Activated CD4-positive, CD25-positive, alpha-beta regulatory T cell treated with anti-CD3 and anti-CD28 coated beads, Interleukin-2, amount 50 U/mL, for 24 hours (primary cell): Measurements from ENCODE around the gene TSC1.
A peak's percentile ranks its signal among the peaks of the same experiment; 100 is the strongest.

ENCODE experiments used
- ATAC-seq, 2 donors: fragments of 150-1000 bp; cut with Tn5 transposase; one replicate each; pipeline ENCODE4 v1.10.0; 2021; ENCODE audit warnings: mild to moderate bottlenecking in 1 of 2, moderate library complexity in 1 of 2

TSC1 gene

DNA sequence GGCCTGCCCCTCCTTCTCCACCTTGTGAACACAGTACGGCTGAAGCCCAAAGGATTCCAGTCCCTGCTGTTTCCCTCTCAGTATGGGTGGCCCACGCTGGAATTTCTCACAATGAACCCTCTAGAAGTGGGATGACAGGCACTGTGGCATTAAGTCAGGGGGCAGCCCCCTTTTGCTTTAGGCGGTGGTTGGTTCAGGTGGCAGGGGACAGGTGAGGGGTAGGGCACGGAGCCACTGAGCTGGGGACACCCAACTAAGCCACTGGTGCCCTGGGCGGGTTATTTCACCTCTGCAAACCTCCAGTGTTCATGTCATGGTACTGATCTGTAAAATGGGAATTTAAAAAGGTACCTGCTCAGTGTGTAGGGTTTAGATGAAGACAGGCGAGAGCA is 58.1 kb downstream of the TSC1 start:
- ATAC-seq: no peak

DNA sequence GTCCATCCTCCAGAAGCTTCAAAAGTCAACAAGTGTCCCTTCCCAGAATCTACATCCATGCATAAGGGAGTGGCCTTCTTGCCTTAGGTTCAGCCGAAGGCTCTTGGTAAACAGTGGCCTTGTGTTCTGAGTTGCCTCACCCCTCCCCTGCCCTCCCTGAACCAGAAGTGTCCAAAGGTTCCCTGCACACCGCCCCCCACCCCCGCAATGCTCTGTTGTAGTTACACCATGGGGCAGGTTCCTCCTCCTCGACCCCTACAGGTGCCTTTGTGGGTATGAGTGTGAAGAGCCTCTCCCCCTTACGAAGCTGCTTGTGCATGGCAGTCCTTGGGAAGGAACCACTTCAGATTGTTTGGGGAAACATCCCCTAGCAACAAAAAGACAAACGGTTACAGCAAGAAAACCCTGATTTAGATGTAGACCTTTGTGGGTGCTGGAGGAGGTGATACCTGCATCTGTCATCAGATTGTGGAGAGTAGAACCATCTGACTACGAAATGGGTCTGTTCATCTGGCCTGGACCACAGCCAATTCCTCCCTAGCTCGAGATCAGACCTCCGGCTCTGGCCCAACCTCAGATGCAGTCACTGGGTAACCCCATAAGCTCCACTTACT is 58.6 kb downstream of the TSC1 start:
- no peak for ATAC-seq

DNA sequence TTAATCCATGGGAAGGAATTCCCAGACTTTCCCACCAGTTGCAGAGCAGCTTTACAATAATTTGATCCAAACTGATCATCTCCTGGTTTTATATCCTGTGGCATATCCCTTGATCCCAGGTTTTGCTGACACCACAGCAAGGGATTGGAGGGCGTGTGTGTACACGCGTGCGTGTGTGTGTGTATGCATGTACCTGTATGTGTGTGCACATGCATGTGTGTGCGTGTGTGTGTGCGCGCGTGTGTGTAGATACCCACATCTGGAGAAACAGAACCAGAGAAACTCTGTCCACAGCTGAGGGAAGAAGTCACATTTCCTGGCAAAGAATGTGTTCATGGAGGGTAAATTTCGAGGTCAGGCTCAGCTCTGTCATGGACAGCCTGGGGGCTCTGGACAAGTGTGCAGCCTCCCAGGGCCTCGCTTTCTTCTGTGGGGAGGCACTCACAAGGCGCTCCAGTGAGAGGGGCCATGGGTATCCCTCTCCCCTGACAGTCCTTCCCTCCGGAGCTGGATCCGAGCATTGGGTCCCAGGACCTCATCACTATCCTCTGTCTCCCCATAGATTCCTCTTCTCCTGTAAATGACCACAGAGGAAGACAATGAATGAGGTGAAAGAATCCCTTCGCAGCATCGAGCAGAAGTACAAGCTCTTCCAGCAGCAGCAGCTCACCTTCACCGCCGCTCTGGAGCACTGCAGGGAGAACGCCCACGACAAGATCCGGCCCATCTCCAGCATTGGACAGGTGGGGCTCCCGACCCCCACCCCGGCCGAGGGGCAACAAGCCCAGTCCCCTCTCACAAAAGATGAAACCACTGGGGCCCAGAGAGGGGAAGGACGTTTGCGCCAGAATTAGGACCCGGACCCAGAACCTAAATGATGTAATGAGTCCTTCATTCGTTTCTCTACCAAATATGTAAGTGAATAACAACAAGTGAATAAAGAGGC is 60.8 kb downstream of the TSC1 start:
- no peak for ATAC-seq

DNA sequence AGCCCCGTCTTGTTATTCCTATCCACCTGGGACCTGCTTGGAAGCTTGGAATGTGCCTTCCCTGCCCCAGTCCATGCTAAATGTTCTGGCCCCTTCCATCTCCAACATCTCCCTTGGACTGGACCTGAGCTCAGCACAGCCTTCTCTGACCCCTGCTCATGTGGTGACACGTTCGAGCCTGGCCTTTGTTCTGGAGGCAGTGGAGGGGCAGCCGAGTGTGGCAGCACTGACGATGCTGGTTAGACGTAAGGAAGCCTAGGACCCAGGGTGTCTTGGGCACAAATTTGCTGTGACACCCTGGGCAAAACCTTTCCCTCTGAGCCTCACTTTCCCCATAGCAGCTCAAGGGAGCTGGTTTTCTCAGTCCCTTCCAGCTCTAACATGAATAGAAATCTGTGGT is 61.8 kb downstream of the TSC1 start:
- ATAC-seq: no peak

DNA sequence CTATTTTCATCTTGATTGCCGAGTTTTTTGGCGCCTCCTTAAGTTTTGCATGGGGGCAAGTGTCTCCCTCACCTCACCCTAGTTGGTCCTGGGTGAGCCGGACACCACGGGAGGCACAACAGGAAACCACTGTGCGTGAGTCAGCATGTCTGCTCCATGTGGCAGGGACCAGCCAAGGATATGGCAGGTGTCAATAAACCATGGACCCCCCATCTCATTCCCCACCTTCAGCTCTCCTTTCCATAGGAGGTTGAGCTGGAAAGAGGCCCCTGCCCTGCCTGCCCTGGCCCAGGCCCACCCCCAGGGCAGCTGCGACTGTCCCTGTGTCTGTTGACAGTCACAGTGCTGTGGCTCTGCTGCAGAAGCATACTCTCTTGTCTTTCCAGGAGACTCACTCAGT is 62.6 kb downstream of the TSC1 start:
- ATAC-seq: no peak

DNA sequence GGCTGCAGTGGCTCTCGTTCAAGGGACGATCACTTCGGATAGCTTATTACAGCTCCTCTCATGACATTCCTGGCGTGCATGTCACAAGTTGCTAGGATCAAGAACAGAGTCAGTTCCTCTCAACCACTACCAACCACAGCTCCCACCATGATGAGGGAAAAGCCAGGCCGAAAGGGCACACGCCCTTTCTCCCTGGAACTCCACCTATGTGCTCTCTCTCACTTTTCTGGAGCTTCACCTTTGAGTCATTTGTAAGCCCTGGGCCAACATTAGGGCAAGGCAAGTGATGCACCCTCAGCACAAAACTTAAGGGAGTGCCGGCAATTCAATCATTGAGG is 64.1 kb downstream of the TSC1 start:
- ATAC-seq: no peak

DNA sequence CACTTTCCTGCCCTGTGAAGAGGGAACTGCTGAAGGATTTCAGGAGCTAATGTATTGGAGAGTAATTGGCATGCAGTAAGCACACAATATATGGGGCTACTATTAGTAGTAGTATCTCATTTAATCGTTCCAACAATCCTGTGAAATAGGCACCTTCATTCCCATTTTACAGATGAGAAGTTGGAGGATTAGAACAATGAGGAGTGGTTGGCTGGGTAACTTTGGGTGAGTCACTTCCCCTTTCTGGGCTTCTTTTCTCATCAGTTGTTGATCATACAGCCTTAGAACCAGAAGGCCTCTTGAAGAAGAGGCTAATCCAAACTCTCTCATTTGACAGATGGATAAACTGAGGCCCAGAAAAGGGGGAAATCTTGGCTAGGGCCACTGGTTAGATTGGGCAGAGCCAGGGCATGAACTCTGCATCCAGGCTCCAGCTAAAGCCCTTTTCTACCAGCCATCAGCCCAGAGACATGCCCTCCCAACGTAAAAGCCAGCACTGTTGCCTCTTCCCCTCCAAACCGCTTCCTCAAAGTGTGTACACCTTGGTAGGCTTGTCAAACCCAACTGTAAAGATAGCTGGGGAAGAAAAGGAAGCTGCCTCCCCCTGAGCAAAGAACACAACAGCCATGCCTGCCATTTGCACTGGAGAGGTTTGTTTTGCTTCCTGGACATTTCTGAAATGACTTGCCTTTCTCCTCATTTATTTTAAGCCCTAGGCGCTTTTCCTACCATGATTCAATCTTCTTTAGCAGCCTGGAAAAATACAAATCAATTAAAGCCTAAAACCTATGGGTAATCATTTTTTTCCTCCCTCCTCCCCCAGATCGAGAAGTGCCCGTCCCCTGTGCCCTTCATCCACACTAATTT is 64.7 kb downstream of the TSC1 start:
- no peak for ATAC-seq

DNA sequence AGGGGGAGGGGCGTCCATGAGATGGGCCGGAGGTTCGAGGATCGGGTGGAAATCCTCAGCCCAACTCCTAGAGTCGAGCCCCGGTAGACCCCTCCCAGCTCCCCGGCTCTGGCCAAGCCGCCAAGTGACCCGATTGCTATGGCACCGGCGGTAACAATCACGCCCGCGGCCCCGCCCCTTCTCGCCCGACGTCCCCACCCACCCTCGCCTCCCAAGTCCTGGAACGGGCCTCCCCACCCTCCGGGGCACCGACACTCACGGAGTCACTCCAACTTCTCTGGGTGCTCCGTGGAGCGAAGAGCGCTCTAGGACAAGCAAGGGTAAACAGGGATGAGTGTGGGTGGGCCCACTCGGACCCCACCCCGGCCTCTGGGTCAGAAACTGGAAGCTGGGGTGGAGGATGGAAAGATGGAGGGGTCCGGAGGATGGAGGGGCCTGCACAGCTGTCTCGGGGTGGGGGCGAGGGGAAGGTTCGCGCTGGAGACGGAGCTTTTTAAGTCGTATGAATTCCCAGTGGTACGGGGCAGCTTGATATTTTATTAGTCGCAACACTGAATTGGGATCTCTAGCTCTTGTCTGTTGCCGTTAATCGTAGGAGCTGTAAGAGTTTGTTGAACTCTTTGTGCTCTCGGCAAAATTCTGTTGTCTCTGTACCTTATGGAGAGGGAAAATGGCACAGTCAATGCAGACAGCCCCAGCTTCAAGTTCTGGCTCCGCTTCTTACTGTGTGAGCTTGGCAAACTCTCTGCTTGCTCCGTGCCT is 65.5 kb downstream of the TSC1 start, which contains the start of gene SPACA9:
SPACA9 (plus strand) TSS at position 204 of the 762 bp plus-strand sequence. CDS start 5,050 bp downstream, outside the sequence.
- peak in 1 of 2 donors; percentile 28 for ATAC-seq

DNA sequence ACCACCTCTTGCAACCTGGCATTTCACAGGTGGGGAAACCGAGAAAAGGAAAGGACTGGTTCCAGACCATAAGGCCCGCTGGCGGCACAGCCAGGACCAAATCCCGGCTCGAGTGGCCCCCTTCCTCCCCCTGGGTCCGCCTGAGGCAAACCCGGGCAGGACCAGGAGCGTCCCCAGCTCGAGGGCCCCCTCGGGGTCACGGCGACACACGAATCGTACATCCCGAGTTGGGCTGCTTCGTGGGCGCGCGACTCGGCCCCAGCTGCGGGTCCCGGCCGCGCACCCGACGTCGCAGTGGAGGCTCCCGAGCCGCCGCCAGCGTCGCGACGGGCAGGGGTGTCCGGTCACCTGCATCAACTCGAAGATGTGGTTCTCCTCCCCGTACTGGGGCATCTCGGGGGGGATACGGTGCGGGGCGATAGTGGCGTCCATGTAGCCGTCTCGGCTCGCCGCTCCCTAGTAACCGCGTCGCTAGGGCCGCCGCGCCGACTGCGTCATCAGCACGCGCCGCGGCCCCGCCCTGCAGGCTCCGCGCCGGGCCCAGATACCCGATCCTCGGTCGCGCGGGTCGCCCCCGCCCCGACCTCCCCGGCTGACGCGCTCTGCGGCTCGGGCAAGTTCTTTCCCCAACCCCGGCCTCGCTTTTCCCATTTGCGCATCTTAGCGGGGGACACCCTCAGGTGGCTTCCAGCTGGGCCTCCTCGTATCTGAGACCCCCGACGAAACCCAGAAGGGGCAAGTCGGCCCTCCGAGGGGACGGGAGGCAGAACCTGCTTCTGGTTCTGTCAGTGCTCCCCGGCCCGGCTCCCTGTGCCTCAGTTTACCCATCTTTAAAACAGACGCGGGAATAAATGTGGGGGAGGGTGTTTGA is 66.4 kb downstream of the TSC1 start, which contains the start of gene AK8:
AK8 (minus strand) TSS at position 461 of the 871 bp plus-strand sequence; CDS start at position 432, 29 bp downstream.
- ATAC-seq: peak; percentile 84 to 91

DNA sequence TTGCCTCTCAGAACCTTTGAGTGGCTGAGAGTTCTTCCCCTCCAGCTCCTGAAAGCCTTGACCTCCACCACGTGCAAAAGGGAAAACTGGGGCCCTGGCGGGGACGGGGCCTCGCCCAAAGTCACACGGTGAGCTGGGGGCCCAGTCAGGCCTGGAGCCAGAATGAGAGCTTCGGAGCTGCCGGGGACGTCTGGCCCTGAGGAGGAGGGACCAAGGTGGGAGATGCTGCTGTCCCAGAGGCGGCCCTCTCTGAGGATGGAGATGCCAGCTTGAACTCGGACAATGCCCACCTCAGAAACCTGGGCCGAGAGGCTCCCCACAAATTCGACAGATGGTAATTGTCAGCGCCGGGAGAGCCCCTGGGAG is 67.0 kb downstream of the TSC1 start:
- no peak for ATAC-seq

DNA sequence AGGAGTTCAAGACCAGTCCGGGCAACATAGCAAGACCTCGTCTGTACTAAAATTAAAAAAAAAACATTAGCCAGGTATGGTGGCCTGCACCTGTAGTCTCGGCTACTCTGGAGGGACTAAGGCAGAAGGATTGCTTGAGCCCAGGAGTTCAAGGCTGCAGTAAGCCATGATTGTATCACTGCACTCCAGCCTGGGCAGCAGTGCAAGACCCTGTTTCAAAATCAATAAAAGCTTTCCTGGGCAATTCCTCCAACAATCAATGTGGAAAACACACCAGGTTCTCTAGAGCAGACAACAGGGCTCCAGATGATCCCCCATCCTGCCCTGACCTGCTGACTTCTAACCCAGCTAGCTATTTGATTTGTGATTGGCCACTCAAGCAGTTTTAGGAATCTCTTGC is 67.6 kb downstream of the TSC1 start:
- ATAC-seq: no peak

DNA sequence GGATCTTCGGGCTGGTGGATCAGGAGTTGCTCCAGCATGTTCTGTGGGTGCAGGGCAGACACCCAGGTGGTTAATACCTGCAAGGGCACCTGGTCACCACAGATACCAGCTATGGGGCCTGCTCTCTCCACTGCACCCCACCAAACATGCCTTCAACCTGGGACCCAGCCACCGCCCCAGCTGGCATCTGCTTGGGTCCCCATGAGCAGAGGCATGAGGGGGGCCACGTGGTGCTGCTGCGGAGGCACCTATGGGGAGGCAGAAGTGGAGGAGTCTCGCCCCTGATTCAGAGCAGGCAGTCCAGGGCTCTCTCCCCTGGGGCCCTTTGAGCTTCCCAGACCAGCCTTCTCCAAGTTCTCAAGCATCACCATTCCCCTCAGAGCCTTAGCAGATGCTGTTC is 69.3 kb downstream of the TSC1 start:
- ATAC-seq: no peak

DNA sequence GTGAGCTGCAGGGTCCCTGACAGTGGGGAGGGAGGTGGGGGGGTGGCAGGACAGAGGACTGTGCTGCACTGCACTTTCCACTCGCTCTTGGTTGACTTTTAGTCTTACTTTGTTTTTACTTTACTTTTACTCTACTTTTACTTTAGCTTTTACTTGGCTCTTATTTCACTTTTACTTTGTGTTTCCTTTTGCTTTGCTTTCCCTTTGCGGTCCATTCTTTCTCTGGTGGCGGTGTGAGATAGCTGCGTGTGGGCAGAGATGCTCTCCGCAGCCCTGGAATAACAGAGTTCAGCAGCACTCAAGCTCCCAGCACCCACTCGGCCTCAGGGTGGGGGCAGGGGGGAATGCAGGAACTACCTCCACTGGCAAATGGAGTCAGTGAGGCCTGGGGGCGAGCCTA is 71.0 kb downstream of the TSC1 start:
- ATAC-seq: peak; percentile 18 to 34

DNA sequence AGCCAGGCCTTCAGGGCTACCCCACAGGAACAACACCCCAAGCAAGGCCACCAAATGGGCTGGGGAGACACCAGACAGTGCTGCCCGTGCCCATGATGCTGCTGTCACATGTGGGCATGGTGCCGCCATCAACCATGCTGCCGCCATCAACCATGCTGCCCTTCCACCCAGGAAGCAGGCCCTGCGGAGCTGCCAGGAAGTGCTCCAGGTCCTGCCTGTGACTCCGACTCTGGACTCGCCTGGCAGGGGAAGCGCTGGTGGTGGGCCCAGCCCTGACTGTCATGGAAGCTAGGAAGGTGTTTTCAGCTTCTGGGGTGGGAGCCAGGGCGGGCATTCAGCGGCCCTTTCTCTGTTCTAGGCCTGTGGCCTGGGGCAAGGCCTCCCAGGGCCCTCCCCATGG is 75.2 kb downstream of the TSC1 start:
- ATAC-seq: no peak

DNA sequence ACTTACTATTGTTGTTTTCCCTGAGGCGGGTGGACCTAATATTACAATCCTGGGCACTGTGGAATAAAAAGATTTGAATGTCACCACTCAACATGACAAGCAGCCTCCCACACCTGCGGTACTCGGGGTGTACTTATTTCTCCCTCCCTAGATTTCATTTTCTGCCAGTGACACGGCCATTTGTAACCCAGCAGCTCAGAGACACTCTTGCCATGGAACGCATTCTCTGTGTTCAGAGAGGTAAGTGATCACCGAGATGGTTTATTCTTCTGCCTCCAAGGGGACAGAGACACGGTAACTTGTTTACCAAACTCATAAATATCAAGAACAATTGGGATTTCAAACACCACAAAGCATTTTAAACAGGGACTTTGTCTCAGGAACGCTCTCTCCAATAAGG is 77.5 kb downstream of the TSC1 start:
- ATAC-seq: no peak

DNA sequence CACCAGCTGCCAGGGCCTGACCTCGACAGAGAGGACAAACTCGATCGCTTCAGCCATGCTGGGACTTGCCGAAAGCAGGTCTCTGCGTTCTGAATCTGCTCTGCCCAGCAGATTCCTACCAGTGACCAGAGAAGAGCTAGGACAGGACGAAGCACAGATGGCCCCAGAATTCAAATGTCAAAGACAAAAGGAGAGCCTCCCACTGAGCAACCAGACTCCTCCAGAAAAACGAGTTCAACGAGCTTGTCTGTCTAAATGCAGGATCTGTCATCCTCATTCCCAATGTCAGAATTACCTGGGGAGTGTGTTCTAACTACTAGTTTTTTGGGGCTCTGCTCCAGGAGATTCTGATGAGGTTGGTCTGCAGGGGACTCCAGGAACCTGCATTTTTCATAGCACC is 79.7 kb downstream of the TSC1 start:
- ATAC-seq: no peak

DNA sequence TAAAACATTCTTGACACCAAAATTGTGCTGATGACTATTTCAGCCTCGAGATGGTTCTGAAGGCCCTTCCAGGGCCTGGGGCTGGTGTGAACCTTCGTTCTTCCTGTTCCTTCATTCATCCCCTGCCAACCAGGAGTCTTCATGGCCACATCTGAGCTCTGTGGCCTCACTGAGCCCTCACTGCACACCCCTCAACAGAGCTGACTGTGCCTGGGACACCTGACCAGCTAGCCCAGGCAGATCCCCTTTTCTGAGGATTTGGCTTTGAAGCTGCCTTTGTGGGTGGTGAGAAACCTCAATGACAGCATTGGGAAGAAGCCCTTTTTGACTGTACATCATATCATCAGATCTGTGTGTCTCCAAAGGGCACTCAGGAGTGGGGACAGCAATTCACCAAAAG is 80.1 kb downstream of the TSC1 start:
- no peak for ATAC-seq

DNA sequence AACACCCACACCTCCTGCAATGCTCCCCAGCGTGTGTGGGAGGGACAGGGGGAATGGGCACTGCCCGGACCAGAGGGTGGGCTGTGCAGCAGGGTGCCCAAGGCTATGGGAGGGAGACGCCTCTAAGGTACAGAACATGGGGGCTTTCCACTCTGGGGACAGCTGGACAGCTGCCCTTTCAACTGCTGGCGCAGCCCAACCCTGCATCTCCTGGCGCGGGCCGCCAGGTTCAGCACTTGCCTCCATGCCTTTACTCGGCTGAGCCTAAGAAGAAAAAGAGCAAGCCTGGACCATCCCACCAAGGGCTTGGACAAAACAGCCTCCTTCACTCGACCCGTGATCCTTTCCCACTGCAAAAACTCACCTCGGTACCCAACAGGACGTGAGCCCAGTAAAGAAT is 81.3 kb downstream of the TSC1 start:
- ATAC-seq: no peak

DNA sequence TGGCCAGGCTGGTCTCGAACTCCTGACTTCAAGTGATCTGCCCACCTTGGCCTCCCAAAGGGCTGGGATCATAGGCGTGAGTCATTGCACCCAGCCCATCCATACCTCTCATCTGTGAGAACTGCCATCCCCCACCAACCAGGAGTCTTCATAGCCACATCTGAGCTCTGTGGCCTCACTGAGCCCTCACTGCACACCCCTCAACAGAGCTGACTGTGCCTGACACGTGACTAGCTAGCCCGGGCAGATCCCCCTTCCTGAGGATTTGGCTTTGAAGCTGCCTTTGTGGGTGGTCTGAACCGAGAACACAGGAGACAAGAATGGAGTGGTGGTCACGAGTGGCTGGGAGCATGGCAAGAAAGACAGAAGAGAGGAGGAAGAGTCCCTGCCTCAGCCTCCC is 81.9 kb downstream of the TSC1 start:
- no peak for ATAC-seq

DNA sequence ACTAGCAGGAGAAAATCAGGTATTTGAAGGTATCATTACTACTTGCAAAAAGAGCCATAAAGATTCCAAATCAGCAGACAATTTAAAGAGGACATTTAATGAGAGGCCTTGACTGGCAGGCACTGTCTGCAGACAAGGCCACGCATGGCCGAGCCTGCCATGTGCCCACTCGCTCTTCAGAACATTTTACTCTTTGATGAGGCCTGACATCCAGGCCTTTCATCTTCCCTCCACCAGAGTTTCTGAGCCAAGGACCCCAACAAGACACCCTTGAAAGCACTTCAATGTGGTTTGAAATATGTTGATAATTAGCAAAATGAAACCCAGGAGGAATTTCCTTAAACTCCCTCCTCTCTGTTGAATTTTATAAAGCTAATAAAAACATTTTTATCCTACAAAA is 82.8 kb downstream of the TSC1 start:
- no peak for ATAC-seq

DNA sequence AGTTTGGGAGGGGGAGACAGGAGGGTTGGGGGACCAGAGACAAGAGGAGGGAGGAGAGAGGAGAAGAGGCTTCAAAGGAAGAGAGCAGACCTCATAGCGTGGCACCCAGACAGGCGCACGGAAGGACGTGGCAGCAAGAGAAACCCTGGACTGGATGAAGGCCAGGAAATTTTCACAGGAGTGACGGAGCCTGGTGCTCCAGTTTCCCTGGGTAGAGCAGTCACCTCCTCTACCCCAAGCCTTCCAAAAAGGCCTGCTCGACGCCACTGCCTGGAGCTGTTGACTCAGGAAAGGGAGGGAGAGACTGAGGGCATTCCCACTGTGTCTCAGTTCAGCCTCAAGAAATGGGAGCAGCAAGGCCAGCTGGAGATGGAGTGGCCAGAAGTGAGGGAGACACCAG is 85.7 kb downstream of the TSC1 start:
- no peak for ATAC-seq
